ENCODE measurements around the gene ACBD4. TPM values are rescaled to one million over a fixed set of nuclear protein-coding genes. Genes with fewer than 3 reads are reported as not detected.

Gene ACBD4
- total RNA-seq, 1 donor from 2014 or later = 11.3 TPM

- no peak for DNase-seq (ENCODE audit: low read depth)
- TF ChIP-seq CTCF (conservative IDR thresholded peaks at IDR 0.05; ENCODE audit: low read depth, low read length) = no peak
Measured at GRCh38 chr17:45135978-45136791, 698 bp downstream of the ACBD4 start.

GRCh38 chr17:45136846-45137560 lies 1.5 kb downstream of the ACBD4 start:
- no peak overlapping the region for H3K4me3 ChIP-seq (ENCODE audit: low read depth, low read length)
- DNase-seq (ENCODE audit: low read depth) = no peak
- TF ChIP-seq CTCF (conservative IDR thresholded peaks at IDR 0.05; ENCODE audit: low read depth, low read length) = no peak

More at GRCh38 chr17:45135978-45136791, 698 bp downstream of the ACBD4 start:
- H3K4me3 ChIP-seq (ENCODE audit: low read depth, low read length) = peak overlapping the region; percentile 90

- TF ChIP-seq CTCF (conservative IDR thresholded peaks at IDR 0.05; ENCODE audit: low read depth, low read length) = no peak
- H3K4me3 ChIP-seq (ENCODE audit: low read depth, low read length) = no peak overlapping the region
- no peak for DNase-seq (ENCODE audit: low read depth)
Measured at GRCh38 chr17:45137561-45138305, 2.2 kb downstream of the ACBD4 start.

GRCh38 chr17:45138911-45139532 lies 3.5 kb downstream of the ACBD4 start:
- no peak overlapping the region for H3K4me3 ChIP-seq (ENCODE audit: low read depth, low read length)
- no peak for DNase-seq (ENCODE audit: low read depth)
- TF ChIP-seq CTCF (conservative IDR thresholded peaks at IDR 0.05; ENCODE audit: low read depth, low read length) = no peak

- H3K4me3 ChIP-seq (ENCODE audit: low read depth, low read length) = no peak overlapping the region
- no peak for TF ChIP-seq CTCF (conservative IDR thresholded peaks at IDR 0.05; ENCODE audit: low read depth, low read length)
Measured at GRCh38 chr17:45139533-45139920, 4.0 kb downstream of the ACBD4 start.

GRCh38 chr17:45143094-45143670 lies 7.7 kb downstream of the ACBD4 start:
- DNase-seq (ENCODE audit: low read depth) = no peak

More at GRCh38 chr17:45139533-45139920, 4.0 kb downstream of the ACBD4 start:
- DNase-seq (ENCODE audit: low read depth) = no peak

More at GRCh38 chr17:45143094-45143670, 7.7 kb downstream of the ACBD4 start:
- TF ChIP-seq CTCF (conservative IDR thresholded peaks at IDR 0.05; ENCODE audit: low read depth, low read length) = no peak
- no peak overlapping the region for H3K4me3 ChIP-seq (ENCODE audit: low read depth, low read length)

All from epithelial cell of proximal tubule (primary cell).